Body of pancreas (tissue), 4 donors: ENCODE results near the gene CES2.

Source experiments
- POLR2A ChIP-seq, 3 donors: fragments of 450-650 bp; IDR thresholded peaks; one replicate each; pipeline ENCODE4 v1.6.1; 2016; ENCODE audit warnings: antibody characterized with exemption in 3 of 3, mild to moderate bottlenecking in 2 of 3
- TF ChIP-seq, protein P1 (sequence below), 7 experiments: fragments of 450-650 bp in 4 of 7; fragments of 200-600 bp in 3 of 7; sonication (generic) in 3 of 7; IDR thresholded peaks; one replicate each; pipeline ENCODE4 v1.5.1; 2016 to 2019; ENCODE audit warnings: antibody characterized with exemption in 7 of 7

DNA sequence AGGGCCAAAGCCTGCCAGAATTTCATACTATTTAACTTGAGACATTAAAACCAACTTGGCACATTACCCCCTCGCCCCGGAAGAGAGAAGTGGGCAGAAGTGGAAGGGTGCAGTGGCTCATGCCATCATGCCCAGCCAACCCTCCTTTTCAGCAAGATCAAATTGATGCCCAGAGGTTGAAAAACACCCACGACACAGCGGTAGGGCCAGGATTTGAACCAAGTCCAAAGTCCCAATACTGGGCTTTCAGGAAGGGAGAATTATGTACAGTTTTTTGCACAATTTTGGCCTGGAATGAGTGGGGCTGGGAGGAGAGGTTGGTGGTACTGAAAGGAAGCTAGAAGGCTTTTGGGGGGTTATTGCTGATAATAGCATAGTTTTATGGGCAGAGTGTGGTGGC is 44.0 kb upstream of the CES2 start:
- TF ChIP-seq, protein P1, sequence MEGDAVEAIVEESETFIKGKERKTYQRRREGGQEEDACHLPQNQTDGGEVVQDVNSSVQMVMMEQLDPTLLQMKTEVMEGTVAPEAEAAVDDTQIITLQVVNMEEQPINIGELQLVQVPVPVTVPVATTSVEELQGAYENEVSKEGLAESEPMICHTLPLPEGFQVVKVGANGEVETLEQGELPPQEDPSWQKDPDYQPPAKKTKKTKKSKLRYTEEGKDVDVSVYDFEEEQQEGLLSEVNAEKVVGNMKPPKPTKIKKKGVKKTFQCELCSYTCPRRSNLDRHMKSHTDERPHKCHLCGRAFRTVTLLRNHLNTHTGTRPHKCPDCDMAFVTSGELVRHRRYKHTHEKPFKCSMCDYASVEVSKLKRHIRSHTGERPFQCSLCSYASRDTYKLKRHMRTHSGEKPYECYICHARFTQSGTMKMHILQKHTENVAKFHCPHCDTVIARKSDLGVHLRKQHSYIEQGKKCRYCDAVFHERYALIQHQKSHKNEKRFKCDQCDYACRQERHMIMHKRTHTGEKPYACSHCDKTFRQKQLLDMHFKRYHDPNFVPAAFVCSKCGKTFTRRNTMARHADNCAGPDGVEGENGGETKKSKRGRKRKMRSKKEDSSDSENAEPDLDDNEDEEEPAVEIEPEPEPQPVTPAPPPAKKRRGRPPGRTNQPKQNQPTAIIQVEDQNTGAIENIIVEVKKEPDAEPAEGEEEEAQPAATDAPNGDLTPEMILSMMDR (IDR thresholded peaks at IDR 0.05), result no peak
- no peak for TF ChIP-seq POLR2A (IDR thresholded peaks at IDR 0.05)
